H1 (cell line): Measurements from ENCODE around the gene CDHR5.

ENCODE experiments used
- GABPA ChIP-seq: IDR thresholded peaks from 2 replicates; pipeline ENCODE4 v1.6.1; 2011; ENCODE audit warnings: mild to moderate bottlenecking, low read length, moderate library complexity, borderline replicate concordance; ENCODE audit not compliant: insufficient read depth
- TF ChIP-seq, protein P1 (sequence below): IDR thresholded peaks from 2 replicates; pipeline ENCODE4 v1.6.1; 2012; ENCODE audit warnings: inconsistent platforms

GRCh38 chr11:656426-656825 is 31.7 kb upstream of the CDHR5 start:
- TF ChIP-seq, protein P1, sequence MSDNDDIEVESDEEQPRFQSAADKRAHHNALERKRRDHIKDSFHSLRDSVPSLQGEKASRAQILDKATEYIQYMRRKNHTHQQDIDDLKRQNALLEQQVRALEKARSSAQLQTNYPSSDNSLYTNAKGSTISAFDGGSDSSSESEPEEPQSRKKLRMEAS: no peak
- TF ChIP-seq GABPA: no peak
